OCI-LY1 (cell line): ENCODE data around the gene LPAR5.
A peak's percentile ranks its signal among the peaks of the same experiment; 100 is the strongest.

Source experiments
- H2AFZ ChIP-seq: fragments of 200-600 bp; sonication (generic), shearing (Covaris generic); 2 replicates; pipeline ENCODE4 v1.6.0; 2014; ENCODE audit warnings: antibody characterized with exemption, mild to moderate bottlenecking, low read length
- H3F3A ChIP-seq: fragments of 200-600 bp; sonication (generic), shearing (Covaris generic); 2 replicates; pipeline ENCODE4 v1.6.0; 2014; ENCODE audit warnings: mild to moderate bottlenecking, antibody characterized with exemption, low read length, moderate library complexity; ENCODE audit not compliant: insufficient read depth
- H3K27ac ChIP-seq: fragments of 200-600 bp; sonication (generic); 2 replicates; pipeline ENCODE4 v1.5.1; 2014; ENCODE audit warnings: low read length, mixed run types, mild to moderate bottlenecking, low read depth; ENCODE audit not compliant: poor library complexity, severe bottlenecking
- H3K27me3 ChIP-seq: fragments of 200-600 bp; sonication (generic); 2 replicates; pipeline ENCODE4 v1.6.0; 2014; ENCODE audit warnings: antibody characterized with exemption, mild to moderate bottlenecking, low read length, moderate library complexity; ENCODE audit not compliant: insufficient read depth
- H3K36me3 ChIP-seq: fragments of 200-600 bp; sonication (generic); 2 replicates; pipeline ENCODE4 v1.6.1; 2014; ENCODE audit warnings: mild to moderate bottlenecking, antibody characterized with exemption, low read length, moderate library complexity, mixed read lengths; ENCODE audit not compliant: insufficient read depth
- H3K4me1 ChIP-seq: fragments of 200-600 bp; sonication (generic); 2 replicates; pipeline ENCODE4 v1.5.1; 2014; ENCODE audit warnings: mild to moderate bottlenecking, low read length, moderate library complexity; ENCODE audit not compliant: insufficient read depth, severe bottlenecking
- H3K4me2 ChIP-seq: fragments of 200-600 bp; sonication (generic), shearing (Covaris generic); 2 replicates; pipeline ENCODE4 v1.6.1; 2014; ENCODE audit warnings: low read length
- H3K4me3 ChIP-seq: fragments of 200-600 bp; sonication (generic); 2 replicates; pipeline ENCODE4 v1.5.1; 2014; ENCODE audit warnings: low read length, low read depth, mild to moderate bottlenecking, mixed read lengths; ENCODE audit not compliant: poor library complexity, severe bottlenecking
- H3K79me2 ChIP-seq: fragments of 200-600 bp; shearing (Covaris generic); 2 replicates; pipeline ENCODE4 v1.6.1; 2016; ENCODE audit warnings: mixed run types, low read length, mixed read lengths; ENCODE audit not compliant: insufficient read depth
- H3K9ac ChIP-seq: fragments of 200-600 bp; sonication (generic), shearing (Covaris generic); 2 replicates; pipeline ENCODE4 v1.6.1; 2014; ENCODE audit warnings: mild to moderate bottlenecking, low read length, mixed read lengths
- H3K9me2 ChIP-seq: fragments of 200-600 bp; sonication (generic), shearing (Covaris generic); 2 replicates; pipeline ENCODE4 v1.6.1; 2014; ENCODE audit warnings: low read depth, mild to moderate bottlenecking, low read length, mixed read lengths
- H3K9me3 ChIP-seq: fragments of 200-600 bp; shearing (Covaris generic); 2 replicates; pipeline ENCODE4 v1.6.1; 2014; ENCODE audit warnings: low read length, mixed read lengths
- H4K20me1 ChIP-seq: fragments of 200-600 bp; sonication (generic), shearing (Covaris generic); 2 replicates; pipeline ENCODE4 v1.6.0; 2016; ENCODE audit warnings: mild to moderate bottlenecking, low read length; ENCODE audit not compliant: insufficient read depth
- CTCF ChIP-seq: fragments of 200-600 bp; sonication (generic), shearing (Covaris generic); IDR thresholded peaks from 2 replicates; pipeline ENCODE4 v1.5.1; 2017; ENCODE audit warnings: mild to moderate bottlenecking, antibody characterized with exemption, low read length, moderate library complexity, mixed read lengths
- EZH2 ChIP-seq: fragments of 200-600 bp; sonication (generic), shearing (Covaris generic); IDR thresholded peaks from 2 replicates; pipeline ENCODE4 v1.8.0; 2017; ENCODE audit warnings: borderline replicate concordance, mixed run types, mild to moderate bottlenecking, antibody characterized with exemption, low read length, moderate library complexity, mixed read lengths

The LPAR5 gene

DNA sequence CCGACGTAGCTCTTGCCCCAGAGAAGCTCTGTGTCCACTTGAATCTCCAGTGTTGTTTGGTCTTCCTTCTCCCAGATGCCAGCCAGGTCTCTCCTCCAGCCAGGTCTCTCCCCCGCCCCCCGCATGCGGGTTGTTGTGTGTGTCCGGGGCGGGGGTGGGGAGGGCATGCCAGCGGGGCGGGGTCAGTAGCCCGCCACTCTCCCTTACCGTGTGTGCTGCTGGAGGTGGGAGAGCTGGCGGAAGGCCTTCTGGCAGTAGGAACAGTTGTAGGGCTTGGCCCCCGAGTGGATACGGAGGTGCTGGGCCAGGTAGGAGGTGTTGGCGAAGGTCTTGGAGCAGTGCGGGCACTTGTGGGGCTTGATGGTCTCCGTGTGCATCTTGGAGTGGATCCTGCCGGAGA is 36.4 kb upstream of the LPAR5 start:
- H3K9me3 ChIP-seq, result no peaks in the 10 kb centered on the region
- TF ChIP-seq EZH2 (no peak), CTCF (no peak)
- no peak overlapping the region for H3K27ac ChIP-seq
- no peaks in the 10 kb centered on the region for H3K79me2 ChIP-seq
- no peak overlapping the region for H2AFZ ChIP-seq
- peaks cover 100% of the 10 kb centered on the region for H3K36me3 ChIP-seq
- no peaks in the 10 kb centered on the region for H4K20me1 ChIP-seq
- no peaks in the 10 kb centered on the region for H3K9me2 ChIP-seq
- H3K4me2 ChIP-seq, result no peak overlapping the region
- no peak overlapping the region for H3K9ac ChIP-seq
- H3K4me3 ChIP-seq, result no peak overlapping the region
- H3K4me1 ChIP-seq, result no peaks in the 10 kb centered on the region
- no peaks in the 10 kb centered on the region for H3K27me3 ChIP-seq
- no peaks in the 10 kb centered on the region for H3F3A ChIP-seq

DNA sequence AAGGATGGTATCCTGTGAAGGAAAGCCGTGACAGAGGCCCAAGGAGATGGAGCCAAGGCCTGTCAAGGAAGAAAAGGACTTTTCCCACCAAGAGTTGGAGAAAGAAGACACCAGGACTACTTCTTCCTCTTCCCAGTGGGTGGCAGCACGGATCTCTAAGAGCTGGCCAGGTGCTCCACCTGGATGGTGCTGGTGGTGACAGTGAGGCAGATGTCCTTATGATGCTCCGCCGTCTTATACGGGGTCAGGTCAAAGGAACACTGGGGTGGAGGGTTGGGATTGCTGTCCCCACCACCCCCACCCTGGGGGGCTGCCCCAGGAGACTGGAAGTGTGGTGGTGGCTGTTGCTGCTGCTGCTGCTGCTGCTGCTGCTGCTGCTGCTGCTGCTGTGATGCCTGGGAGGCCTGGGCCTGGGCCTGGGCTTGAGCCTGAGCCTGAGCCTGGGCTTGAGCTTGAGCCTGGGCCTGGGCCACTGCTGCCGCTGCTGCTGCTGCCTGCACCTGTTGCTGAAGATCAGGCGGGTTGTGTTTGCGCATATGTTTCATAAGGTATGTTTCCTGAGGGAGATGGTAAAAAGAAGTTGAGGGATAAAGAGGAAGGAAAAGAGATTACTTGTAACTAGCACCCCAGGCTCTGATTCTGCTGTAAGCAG is 31.9 kb upstream of the LPAR5 start:
- no peaks in the 10 kb centered on the region for H3F3A ChIP-seq
- H3K4me3 ChIP-seq, result no peak overlapping the region
- no peak overlapping the region for H3K4me2 ChIP-seq
- H3K27ac ChIP-seq, result no peak overlapping the region
- no peaks in the 10 kb centered on the region for H4K20me1 ChIP-seq
- TF ChIP-seq EZH2 (no peak), CTCF (peak; percentile 44; the same call in 1 of the 2 replicates)
- H2AFZ ChIP-seq, result no peak overlapping the region
- no peaks in the 10 kb centered on the region for H3K9me2 ChIP-seq
- peaks cover 7% of the 10 kb centered on the region for H3K4me1 ChIP-seq
- no peaks in the 10 kb centered on the region for H3K79me2 ChIP-seq
- peaks cover 67% of the 10 kb centered on the region for H3K36me3 ChIP-seq
- H3K9me3 ChIP-seq, result no peaks in the 10 kb centered on the region
- H3K9ac ChIP-seq, result no peak overlapping the region
- no peaks in the 10 kb centered on the region for H3K27me3 ChIP-seq

GRCh38 chr12:6666211-6666610 is 30.5 kb upstream of the LPAR5 start:
- Histone ChIP-seq H3K4me2 (no peak overlapping the region), H3K27ac (no peak overlapping the region), H3F3A (no peaks in the 10 kb centered on the region), H4K20me1 (no peaks in the 10 kb centered on the region), H3K27me3 (no peaks in the 10 kb centered on the region), H3K4me3 (no peak overlapping the region), H3K36me3 (peaks cover 52% of the 10 kb centered on the region), H3K4me1 (peaks cover 19% of the 10 kb centered on the region), H3K9me2 (no peaks in the 10 kb centered on the region), H3K9ac (no peak overlapping the region), H3K79me2 (peaks cover 9% of the 10 kb centered on the region), H3K9me3 (no peaks in the 10 kb centered on the region), H2AFZ (no peak overlapping the region)
- TF ChIP-seq CTCF (no peak), EZH2 (no peak)
